Measurements from ENCODE around the gene L3MBTL2.
A peak's percentile ranks its signal among the peaks of the same experiment; 100 is the strongest.
"Not testable (repeated sequence)": the region's sequence is repeated elsewhere in the genome, so short reads cannot be mapped to it uniquely, and the experiment has no call there.

The L3MBTL2 gene

GRCh38 chr22:41204992-41205900 lies at the start of gene L3MBTL2:
L3MBTL2 (plus strand) TSS chr22:41205312; CDS start chr22:41205363, 51 bp downstream.
- peak; percentile 76 to 91 for DNase-seq

DNA sequence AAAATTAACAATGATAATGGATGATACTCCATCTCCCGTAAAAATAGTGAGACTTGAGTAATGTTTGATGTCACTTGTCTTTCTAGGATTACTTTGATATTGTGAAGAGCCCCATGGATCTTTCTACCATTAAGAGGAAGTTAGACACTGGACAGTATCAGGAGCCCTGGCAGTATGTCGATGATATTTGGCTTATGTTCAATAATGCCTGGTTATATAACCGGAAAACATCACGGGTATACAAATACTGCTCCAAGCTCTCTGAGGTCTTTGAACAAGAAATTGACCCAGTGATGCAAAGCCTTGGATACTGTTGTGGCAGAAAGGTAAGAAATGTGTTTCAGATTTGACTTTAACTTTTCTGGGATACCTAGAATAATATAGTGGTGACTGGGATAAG lies 48.0 kb upstream of the L3MBTL2 start:
- no peak for DNase-seq

GRCh38 chr22:41169157-41169556 lies 36.0 kb upstream of the L3MBTL2 start:
- no peak for DNase-seq

DNA sequence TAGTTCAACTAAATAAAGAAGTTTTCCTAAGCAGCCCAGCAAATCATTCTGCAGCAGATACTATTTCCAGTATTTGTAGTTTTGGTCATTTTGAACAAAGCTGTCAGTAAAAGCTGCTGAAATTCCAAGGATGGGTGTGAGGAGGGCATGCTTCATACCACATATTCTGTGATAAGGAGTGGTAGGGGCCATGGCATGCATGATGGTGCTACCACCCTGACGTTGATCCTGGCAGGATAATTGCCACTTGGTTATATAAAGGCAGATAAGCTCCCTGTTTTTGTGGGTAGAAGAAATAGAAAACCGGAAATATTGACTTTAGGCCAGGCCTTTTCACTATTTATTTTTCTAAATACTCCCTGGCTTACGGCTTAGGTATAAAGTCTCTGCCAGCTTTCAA lies 33.1 kb upstream of the L3MBTL2 start:
- no peak for DNase-seq

GRCh38 chr22:41175546-41175945 lies 29.6 kb upstream of the L3MBTL2 start:
- DNase-seq, result no peak

DNA sequence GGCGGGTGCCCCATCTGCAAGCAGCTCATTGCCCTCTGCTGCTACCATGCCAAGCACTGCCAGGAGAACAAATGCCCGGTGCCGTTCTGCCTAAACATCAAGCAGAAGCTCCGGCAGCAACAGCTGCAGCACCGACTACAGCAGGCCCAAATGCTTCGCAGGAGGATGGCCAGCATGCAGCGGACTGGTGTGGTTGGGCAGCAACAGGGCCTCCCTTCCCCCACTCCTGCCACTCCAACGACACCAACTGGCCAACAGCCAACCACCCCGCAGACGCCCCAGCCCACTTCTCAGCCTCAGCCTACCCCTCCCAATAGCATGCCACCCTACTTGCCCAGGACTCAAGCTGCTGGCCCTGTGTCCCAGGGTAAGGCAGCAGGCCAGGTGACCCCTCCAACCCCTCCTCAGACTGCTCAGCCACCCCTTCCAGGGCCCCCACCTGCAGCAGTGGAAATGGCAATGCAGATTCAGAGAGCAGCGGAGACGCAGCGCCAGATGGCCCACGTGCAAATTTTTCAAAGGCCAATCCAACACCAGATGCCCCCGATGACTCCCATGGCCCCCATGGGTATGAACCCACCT lies 28.0 kb upstream of the L3MBTL2 start:
- no peak for DNase-seq

- no peak for DNase-seq
Measured at GRCh38 chr22:41177622-41178424, 27.3 kb upstream of the L3MBTL2 start.

DNA sequence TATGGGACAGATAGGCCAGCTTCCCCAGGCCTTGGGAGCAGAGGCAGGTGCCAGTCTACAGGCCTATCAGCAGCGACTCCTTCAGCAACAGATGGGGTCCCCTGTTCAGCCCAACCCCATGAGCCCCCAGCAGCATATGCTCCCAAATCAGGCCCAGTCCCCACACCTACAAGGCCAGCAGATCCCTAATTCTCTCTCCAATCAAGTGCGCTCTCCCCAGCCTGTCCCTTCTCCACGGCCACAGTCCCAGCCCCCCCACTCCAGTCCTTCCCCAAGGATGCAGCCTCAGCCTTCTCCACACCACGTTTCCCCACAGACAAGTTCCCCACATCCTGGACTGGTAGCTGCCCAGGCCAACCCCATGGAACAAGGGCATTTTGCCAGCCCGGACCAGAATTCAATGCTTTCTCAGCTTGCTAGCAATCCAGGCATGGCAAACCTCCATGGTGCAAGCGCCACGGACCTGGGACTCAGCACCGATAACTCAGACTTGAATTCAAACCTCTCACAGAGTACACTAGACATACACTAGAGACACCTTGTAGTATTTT lies 26.6 kb upstream of the L3MBTL2 start:
- DNase-seq, result no peak

GRCh38 chr22:41180362-41180761 lies 24.8 kb upstream of the L3MBTL2 start:
- DNase-seq, result not testable (repeated sequence)

GRCh38 chr22:41180926-41181325 lies 24.2 kb upstream of the L3MBTL2 start:
- DNase-seq, result no peak

GRCh38 chr22:41181349-41182241 lies 23.5 kb upstream of the L3MBTL2 start:
- no peak for DNase-seq

GRCh38 chr22:41184679-41185078 lies 20.4 kb upstream of the L3MBTL2 start:
- DNase-seq, result no peak

GRCh38 chr22:41191467-41191866 lies 13.6 kb upstream of the L3MBTL2 start:
- no peak for DNase-seq

- no peak for DNase-seq
Measured at GRCh38 chr22:41193829-41194228, 11.3 kb upstream of the L3MBTL2 start.

DNA sequence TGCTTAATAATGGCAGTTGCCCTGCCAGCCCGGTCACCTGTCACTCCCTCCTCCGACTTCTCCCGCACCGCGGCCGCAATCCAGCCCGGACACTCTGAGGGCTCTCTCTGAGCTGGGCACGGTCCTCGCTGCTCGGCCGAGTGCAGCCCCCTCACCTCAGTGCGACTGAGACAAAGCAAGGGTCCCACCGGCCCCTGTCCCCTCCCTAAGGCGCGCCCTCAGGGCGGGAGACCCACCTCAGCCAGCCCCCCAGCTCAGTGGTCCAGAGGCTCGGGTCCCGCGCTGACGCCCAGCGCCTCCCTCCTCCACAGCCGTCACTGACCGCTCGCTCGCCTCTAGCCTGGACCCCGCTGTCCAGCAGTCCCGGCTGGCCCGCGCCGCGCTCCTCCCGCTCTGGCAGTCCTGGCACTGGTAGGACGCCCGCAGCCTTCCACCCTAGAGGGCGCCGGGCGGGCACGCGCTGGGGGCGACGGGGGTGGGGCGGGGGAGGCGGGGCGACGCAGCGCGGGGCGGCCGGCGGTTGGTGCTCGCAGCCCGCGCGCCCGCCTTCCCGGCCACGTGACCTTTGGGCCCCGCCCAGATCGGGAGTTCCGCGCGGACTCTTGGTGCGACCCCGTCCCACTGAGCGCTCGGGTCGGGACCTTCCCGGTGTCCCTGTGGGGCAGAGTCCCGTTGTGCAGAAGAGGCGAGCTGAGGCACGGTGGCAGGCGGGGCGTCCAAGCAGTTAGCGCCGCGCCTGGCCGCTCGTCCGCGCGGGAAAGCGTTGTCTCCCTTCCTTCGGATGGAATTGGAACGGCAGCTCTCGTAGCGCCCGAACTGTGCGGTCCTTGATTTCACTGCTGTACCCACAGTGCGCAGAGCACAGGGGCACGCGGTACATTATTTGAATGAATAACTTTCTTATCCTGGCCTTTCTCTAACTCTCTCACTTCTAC lies 7.8 kb upstream of the L3MBTL2 start:
- DNase-seq, result peak; percentile 38 to 43

DNA sequence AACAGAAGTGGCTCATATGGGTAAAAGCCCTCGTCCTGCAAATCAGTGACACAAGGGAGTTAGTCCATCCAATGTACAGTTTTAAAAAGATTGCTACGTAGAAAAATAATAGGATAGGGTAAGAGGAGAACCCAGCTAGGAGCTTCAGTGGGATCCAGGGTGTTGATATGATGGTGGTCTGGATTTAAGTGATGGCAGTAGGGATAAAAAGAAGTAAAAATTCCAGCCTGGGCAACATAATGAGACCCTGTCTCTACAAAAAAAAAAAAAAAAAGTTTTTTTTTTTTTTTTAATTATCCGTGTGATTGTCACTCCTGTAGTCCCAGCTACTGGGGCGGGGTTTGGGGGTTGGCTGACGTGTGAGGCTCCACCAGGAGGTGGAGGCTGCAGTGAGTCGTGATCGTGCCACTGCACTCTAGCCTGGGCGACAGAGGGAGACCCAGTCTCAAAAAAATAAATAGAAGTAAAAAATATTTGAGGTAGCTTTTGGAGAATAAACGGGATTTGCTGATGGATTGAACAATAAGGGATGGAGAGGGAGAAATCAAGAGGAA lies 7.0 kb upstream of the L3MBTL2 start:
- DNase-seq, result no peak

- no peak for DNase-seq
Measured at GRCh38 chr22:41201141-41201540, 4.0 kb upstream of the L3MBTL2 start.

DNA sequence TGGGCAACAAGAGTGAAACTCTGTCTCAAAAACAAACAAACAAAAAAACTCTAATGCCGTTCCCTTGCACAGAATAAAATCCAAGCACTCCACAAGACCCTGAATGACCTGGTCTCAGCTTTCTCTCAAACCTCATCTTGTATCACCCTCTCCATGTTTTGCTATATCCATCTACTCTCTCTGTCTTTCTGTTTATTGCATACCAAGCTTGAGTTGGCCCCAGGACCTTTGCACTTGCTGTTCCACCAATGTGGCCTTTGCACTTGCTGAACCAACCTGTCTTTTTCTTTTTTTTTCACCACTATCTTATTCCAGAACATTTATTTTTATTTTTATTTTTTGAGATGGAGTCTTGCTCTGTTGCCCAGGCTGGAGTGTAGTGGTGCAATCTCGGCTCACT lies 2.0 kb upstream of the L3MBTL2 start:
- no peak for DNase-seq

- DNase-seq, result no peak
Measured at GRCh38 chr22:41204066-41204465, 1.0 kb upstream of the L3MBTL2 start.

DNA sequence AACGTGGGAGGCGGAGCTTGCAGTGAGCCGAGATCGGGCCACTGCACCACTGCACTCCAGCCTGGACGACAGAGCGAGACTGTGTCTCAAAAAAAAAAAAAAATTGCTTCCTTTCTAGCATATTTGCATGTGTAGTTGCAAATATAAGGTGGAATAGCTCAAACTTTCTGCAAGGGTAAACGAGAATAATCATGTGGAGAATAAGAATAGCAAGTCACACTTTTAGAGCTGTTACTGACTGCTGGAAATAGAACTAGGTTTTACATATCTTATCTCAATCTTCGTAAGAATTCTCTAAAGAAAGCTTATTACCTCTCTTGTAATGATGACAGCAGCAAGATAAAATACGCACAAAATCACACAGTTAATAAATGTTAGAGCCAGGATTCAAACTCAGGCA lies 1.6 kb downstream of the L3MBTL2 start:
- no peak for DNase-seq

DNA sequence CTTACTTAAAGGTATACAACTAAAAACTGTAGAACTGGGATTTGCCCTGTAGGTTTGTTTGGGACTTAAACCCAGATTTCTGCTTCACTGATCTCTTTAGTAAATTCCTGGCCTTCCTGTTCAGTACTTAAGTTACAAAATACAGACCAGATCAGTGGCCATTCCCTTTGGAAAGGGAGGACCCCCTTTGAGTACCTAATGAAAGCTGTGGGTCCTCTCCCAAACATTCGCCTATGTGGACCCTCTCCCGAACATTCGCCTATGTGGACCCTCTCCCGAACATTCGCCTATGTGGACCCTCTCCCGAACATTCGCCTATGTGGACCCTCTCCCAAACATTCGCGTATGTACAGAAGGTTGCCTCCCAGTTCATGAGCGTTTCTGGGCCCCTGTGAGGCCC lies 10.3 kb downstream of the L3MBTL2 start:
- no peak for DNase-seq

Data from NCI-H187 (cell line).